ENCODE measurements around the gene CEACAM8. TPM values are rescaled to one million over a fixed set of nuclear protein-coding genes. Genes with fewer than 3 reads are reported as not detected.

The CEACAM8 gene
- total and polyA plus RNA-seq, 2 donors (not counting 3 experiments of a cell fraction or from before 2014, with no cell fraction given), result not detected

DNA sequence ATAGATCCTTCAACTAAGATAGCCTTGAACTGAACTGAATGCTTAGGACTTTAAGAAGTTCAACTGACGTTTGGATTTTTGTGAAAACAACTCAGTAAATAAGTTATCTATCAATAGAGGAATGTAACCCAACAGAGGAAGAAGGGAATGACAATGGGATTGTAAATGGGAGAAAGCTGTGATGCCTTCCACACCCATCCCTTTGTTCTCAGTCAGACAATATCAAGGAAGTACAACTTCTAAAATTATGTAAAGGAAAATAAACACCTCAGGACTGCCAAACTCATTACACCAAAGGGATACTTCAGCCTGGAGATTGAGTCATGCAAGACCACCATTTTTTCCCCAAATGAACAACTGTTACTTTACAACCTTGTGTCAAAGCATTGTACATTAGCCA, 21.1 kb downstream of the CEACAM8 start:
- Histone ChIP-seq H4K20me1 (replicated peaks; ENCODE audit: control insufficient read depth, extremely low read depth, insufficient read depth, low read length) (no peaks in the 10 kb centered on the region), H3K4me2 (ENCODE audit: insufficient read depth, low read length) (no peak overlapping the region), H3K27me3 (ENCODE audit: control insufficient read depth in 2 of 2, insufficient read depth in 2 of 2, low read length in 2 of 2) (no peaks in the 10 kb centered on the region), H3K4me1 (ENCODE audit: control insufficient read depth, extremely low read depth, insufficient read depth, low read length) (no peaks in the 10 kb centered on the region), H3K4me3 (replicated peaks in 1 of 3; ENCODE audit: insufficient read depth in 1 of 3, low read depth in 1 of 3, low read length in 3 of 3) (no peak overlapping the region), H3K27ac (ENCODE audit: insufficient read depth, low read depth, low read length) (no peak overlapping the region), H2AFZ (ENCODE audit: low read depth, low read length) (no peak overlapping the region), H3K9ac (replicated peaks; ENCODE audit: extremely low read depth, insufficient read depth, low read length) (no peak overlapping the region), H3K36me3 (ENCODE audit: control insufficient read depth in 2 of 2, extremely low read depth in 1 of 2, insufficient read depth in 2 of 2, low read length in 2 of 2) (no peaks in the 10 kb centered on the region), H3K9me1 (replicated peaks; ENCODE audit: control insufficient read depth, extremely low read depth, insufficient read depth, low read length) (no peaks in the 10 kb centered on the region), H3K79me2 (ENCODE audit: control insufficient read depth, insufficient read depth, low read length) (no peaks in the 10 kb centered on the region), H3K9me3 (replicated peaks; ENCODE audit: control insufficient read depth, insufficient read depth, low read length) (no peaks in the 10 kb centered on the region)
- CTCF ChIA-PET, result interaction anchor here (1.2 to 1.9 kb wide), 2 partner anchors 10 to 17 kb away, joined by 4 to 8 read pairs; no protein-coding TSS in a partner anchor
- no peak for TF ChIP-seq FOS (IDR thresholded peaks at IDR 0.05; ENCODE audit: borderline replicate concordance, insufficient read depth, low read length)
- no peak for TF ChIP-seq EZH2 (IDR thresholded peaks at IDR 0.05; ENCODE audit: borderline replicate concordance, low read depth, low read length, severe bottlenecking)
- no peak for TF ChIP-seq GATA2 (IDR thresholded peaks at IDR 0.05; ENCODE audit: insufficient read depth, insufficient read length, low read depth, low read length)
- no peak for TF ChIP-seq MYC (IDR thresholded peaks at IDR 0.05; ENCODE audit: low read depth, low read length)
- no TSS peak for BruUV-seq (replicated peaks)
- POLR2A ChIA-PET, result no interaction called here
- no peak for FAIRE-seq
- intact Hi-C loops (cut with micrococcal nuclease), result no loop called here
- dilution Hi-C loops (cut with MboI; ENCODE audit: extremely low pct_ligation_motif_present, low sequenced_read_pairs), result no loop called here
- no peak for DNase-seq (ENCODE audit: low read depth, low spot score)

DNA sequence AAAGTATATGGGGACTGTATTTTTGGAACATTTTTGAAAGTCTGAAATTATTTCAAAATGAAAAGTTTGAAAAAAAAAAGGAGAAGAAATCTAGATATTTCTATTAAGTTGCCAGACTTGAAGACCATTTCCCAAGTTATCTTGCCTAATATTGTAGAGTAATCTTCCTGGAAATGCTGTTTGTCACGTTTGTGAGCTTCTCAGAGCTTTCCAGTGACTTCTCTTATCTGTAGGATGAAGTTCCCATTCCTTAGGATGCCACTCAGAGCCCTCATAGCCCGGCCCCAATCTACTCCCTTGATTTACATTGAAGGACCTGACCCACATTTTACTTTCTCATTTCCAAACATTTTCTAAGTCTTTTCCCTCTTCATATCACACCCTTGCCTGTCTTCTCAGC, 23.6 kb downstream of the CEACAM8 start:
- no peak for FAIRE-seq

More for the DNA sequence above, 23.6 kb downstream of the CEACAM8 start:
- H3K9me1 ChIP-seq (replicated peaks; ENCODE audit: control insufficient read depth, extremely low read depth, insufficient read depth, low read length), result no peaks in the 10 kb centered on the region
- H3K79me2 ChIP-seq (ENCODE audit: control insufficient read depth, insufficient read depth, low read length), result no peaks in the 10 kb centered on the region
- TF ChIP-seq POLR2AphosphoS5 (IDR thresholded peaks at IDR 0.05; ENCODE audit: insufficient read depth, low read depth, low read length) (no peak), POLR2A (IDR thresholded peaks at IDR 0.05; ENCODE audit: low read depth, low read length) (no peak), JUN (IDR thresholded peaks at IDR 0.05; ENCODE audit: borderline replicate concordance, insufficient read depth, insufficient read length, low read depth) (no peak), FOS (IDR thresholded peaks at IDR 0.05; ENCODE audit: borderline replicate concordance, insufficient read depth, low read length) (no peak), EZH2 (IDR thresholded peaks at IDR 0.05; ENCODE audit: borderline replicate concordance, low read depth, low read length, severe bottlenecking) (no peak), MYC (IDR thresholded peaks at IDR 0.05; ENCODE audit: low read depth, low read length) (no peak), GATA2 (IDR thresholded peaks at IDR 0.05; ENCODE audit: insufficient read depth, insufficient read length, low read depth, low read length) (no peak)
- TF ChIP-seq, protein P1, sequence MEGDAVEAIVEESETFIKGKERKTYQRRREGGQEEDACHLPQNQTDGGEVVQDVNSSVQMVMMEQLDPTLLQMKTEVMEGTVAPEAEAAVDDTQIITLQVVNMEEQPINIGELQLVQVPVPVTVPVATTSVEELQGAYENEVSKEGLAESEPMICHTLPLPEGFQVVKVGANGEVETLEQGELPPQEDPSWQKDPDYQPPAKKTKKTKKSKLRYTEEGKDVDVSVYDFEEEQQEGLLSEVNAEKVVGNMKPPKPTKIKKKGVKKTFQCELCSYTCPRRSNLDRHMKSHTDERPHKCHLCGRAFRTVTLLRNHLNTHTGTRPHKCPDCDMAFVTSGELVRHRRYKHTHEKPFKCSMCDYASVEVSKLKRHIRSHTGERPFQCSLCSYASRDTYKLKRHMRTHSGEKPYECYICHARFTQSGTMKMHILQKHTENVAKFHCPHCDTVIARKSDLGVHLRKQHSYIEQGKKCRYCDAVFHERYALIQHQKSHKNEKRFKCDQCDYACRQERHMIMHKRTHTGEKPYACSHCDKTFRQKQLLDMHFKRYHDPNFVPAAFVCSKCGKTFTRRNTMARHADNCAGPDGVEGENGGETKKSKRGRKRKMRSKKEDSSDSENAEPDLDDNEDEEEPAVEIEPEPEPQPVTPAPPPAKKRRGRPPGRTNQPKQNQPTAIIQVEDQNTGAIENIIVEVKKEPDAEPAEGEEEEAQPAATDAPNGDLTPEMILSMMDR (IDR thresholded peaks at IDR 0.05; ENCODE audit: extremely low read depth in 1 of 2, insufficient read depth in 1 of 2, low read depth in 1 of 2, low read length in 2 of 2), result no peak
- TF ChIP-seq, protein P2, sequence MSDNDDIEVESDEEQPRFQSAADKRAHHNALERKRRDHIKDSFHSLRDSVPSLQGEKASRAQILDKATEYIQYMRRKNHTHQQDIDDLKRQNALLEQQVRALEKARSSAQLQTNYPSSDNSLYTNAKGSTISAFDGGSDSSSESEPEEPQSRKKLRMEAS (IDR thresholded peaks at IDR 0.05; ENCODE audit: insufficient read depth, insufficient read length), result no peak
- H4K20me1 ChIP-seq (replicated peaks; ENCODE audit: control insufficient read depth, extremely low read depth, insufficient read depth, low read length), result no peaks in the 10 kb centered on the region
- no peaks in the 10 kb centered on the region for H3K27me3 ChIP-seq (ENCODE audit: control insufficient read depth in 2 of 2, insufficient read depth in 2 of 2, low read length in 2 of 2)
- DNase-seq (ENCODE audit: low read depth, low spot score), result no peak
- intact Hi-C loops (cut with micrococcal nuclease), result no loop called here
- H3K9ac ChIP-seq (replicated peaks; ENCODE audit: extremely low read depth, insufficient read depth, low read length), result no peak overlapping the region
- H3K4me3 ChIP-seq (replicated peaks in 1 of 3; ENCODE audit: insufficient read depth in 1 of 3, low read depth in 1 of 3, low read length in 3 of 3), result no peak overlapping the region
- BruUV-seq (replicated peaks), result no TSS peak
- no peak overlapping the region for H2AFZ ChIP-seq (ENCODE audit: low read depth, low read length)
- dilution Hi-C loops (cut with MboI; ENCODE audit: extremely low pct_ligation_motif_present, low sequenced_read_pairs), result no loop called here
- no peak overlapping the region for H3K27ac ChIP-seq (ENCODE audit: insufficient read depth, low read depth, low read length)
- H3K4me1 ChIP-seq (ENCODE audit: control insufficient read depth, extremely low read depth, insufficient read depth, low read length), result no peaks in the 10 kb centered on the region
- ChIA-PET POLR2A (no interaction called here), CTCF (interaction anchor here (0.7 kb wide), 1 partner anchor 91 kb away, joined by 3 read pairs; no protein-coding TSS in a partner anchor)
- no peak overlapping the region for H3K4me2 ChIP-seq (ENCODE audit: insufficient read depth, low read length)
- no peaks in the 10 kb centered on the region for H3K9me3 ChIP-seq (replicated peaks; ENCODE audit: control insufficient read depth, insufficient read depth, low read length)
- no peaks in the 10 kb centered on the region for H3K36me3 ChIP-seq (ENCODE audit: control insufficient read depth in 2 of 2, extremely low read depth in 1 of 2, insufficient read depth in 2 of 2, low read length in 2 of 2)

All from endothelial cell of umbilical vein (primary cell).